ENCODE measurements around the gene TEX101.
"Not testable (repeated sequence)": the region's sequence is repeated elsewhere in the genome, so short reads cannot be mapped to it uniquely, and the experiment has no call there.

TEX101 gene, protein sequence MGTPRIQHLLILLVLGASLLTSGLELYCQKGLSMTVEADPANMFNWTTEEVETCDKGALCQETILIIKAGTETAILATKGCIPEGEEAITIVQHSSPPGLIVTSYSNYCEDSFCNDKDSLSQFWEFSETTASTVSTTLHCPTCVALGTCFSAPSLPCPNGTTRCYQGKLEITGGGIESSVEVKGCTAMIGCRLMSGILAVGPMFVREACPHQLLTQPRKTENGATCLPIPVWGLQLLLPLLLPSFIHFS

DNA sequence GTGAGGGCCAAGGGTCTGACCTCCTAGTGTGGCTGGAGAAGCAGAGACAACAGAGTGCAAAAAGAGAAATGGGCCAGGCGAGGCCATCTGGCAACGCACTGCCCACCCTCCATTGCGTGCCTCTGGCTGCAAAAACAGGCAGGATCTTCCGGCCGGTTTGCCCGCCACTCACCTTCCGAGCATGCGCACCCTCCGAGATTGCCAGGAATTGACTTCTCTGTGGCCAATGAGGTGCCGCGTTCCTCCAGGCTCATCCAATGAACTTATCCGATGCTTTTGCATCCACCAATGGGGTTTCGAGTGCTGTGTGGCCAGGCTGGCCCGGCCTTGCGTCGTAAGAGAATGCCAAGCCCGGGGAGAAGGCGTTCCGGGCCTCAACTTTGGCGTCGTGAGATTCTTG is at the start of gene TEX101:
TEX101 (plus strand) TSS at position 337 of the 400 bp plus-strand sequence. CDS start 1,030 bp downstream, outside the sequence.
- FAIRE-seq: no peak

- FAIRE-seq: not testable (repeated sequence)
Measured at GRCh38 chr19:43365677-43366076, 49.0 kb upstream of the TEX101 start.

DNA sequence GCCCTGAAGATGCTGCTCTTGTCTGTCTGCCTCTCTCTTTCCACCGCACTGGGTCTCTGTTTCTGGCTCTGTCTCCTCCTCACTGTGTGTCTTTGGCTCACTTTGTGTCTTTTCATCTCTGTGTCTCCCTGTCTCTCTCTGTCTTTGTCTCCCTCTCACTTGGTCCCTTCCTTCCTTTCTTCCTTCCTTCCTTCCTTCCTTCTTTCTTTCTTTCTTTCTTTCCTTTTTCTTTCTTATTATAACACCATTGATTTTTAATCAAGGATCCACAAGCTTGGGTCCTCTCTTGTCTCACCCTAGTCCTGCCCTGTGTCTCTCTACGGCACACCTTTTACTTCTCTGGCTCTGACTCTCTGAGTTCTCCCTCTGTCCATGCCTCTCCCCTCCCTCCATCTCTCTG is 46.9 kb upstream of the TEX101 start:
- FAIRE-seq: no peak

DNA sequence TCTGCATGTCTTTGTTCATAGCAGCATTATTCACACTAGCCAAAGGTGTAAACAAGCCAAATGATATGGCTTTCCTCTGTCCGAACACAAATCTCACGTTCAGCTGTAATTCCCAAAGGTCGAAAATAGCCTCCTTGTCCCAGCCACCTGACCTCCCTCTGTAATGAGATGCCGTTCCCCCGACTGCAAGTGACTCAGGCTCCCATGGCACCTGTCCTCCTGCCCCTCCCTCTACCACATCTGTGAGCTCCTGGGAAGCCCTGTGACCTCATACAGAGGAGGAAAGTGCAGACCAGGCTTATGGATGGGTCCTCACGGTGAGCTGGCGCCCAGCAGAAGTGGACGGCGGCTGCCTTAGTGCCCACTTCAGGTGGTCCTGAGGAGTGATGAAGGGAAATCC is 45.8 kb upstream of the TEX101 start:
- not testable (repeated sequence) for FAIRE-seq

GRCh38 chr19:43371909-43372308 is 42.8 kb upstream of the TEX101 start:
- FAIRE-seq: no peak

DNA sequence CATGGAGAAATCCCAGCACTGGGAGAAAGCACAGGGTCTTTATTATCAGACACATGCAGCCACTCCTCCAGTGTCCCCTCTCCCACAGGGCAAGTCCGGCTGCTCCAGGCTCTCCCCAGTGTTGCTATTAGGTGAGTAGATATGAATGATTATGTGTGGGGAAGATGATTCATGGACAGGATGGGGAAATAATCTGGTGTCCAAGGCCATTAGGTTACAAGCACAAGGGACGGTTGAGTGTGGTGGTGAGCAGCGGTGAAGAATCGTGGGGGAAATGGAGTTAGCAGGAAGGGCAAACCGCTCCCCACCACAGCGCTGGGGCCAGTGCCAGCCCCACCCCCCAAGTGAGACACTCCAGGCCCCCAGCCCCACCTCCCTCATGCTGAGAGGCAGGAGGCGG is 42.2 kb upstream of the TEX101 start:
- FAIRE-seq: no peak

- FAIRE-seq: not testable (repeated sequence)
Measured at GRCh38 chr19:43377624-43378023, 37.1 kb upstream of the TEX101 start.

DNA sequence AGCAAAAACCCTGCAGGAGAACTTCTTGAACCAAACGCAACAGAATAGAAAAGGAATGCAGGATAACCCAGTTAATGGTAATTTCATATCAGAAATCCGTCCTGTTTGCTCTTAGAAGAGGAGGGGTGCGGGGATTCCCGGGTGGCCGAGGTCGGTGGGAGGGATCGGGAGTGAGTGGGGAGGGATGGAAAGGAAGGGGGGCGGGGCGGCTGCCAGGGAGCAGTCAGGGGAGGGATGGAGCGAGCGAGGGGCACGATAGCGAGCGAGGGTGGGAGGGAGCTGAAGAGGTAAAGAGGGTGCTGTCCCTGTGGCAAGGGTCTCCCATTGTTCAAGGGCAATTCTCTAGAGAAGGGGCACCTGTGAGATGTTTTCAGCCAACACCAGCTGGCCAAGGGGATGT is 34.7 kb upstream of the TEX101 start:
- no peak for FAIRE-seq

DNA sequence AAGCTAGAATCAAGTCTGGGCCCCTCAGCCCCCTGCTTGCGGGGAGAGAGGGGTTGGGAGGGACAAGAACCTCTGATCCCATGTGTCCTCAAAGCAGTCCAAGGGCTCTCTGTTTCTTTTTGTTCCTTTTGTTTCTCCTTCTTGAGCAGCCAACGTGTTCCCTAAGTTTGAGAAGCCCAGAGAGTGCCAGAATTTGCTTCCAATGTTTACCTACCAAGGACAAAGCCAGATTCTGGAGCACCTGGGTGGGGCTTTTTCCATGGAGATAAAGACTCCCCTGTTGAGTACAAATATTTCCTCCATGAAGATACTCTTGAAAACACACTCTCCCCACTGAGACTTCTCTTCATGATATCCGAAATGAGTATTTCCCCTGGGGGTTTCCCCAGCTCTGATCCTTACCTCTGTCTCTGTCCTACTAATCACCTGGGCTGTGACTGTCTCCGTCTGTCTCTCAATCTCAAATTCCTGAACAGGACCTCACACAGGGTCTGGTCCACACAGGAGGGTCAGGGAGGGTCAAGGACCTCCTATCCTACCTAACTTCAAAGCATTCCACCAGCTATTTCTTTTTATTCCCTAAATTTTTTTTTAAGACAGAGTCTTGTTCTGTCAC is 33.8 kb upstream of the TEX101 start:
- no peak for FAIRE-seq

DNA sequence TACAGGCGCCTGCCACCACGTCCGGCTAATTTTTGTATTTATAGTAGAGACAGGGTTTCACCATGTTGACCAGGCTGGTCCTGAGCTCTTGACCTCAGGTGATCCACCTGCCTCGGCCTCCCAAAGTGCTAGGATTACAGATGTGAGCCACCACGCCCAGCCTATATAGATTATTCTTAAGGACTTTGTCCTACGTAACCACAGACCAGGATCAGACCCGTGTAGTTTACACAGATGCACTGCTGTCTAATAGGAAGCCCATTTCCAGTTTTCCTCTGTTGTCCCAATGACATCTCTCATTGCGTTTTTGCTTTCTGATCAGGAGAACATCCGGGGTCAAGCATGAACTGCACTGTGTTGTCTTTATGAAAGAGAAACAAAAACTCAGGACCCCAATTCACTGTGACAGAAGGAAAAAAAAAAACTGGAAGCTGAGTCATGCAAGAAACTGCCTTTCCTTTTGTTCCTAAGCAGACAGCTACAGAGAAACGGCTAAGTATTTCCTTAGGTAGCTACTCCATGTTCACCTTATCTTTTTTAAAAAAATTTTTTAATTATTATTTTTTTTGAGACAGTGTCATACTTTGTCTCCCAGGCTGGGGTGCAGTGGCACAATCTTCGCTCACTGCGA is 32.0 kb upstream of the TEX101 start:
- not testable (repeated sequence) for FAIRE-seq

DNA sequence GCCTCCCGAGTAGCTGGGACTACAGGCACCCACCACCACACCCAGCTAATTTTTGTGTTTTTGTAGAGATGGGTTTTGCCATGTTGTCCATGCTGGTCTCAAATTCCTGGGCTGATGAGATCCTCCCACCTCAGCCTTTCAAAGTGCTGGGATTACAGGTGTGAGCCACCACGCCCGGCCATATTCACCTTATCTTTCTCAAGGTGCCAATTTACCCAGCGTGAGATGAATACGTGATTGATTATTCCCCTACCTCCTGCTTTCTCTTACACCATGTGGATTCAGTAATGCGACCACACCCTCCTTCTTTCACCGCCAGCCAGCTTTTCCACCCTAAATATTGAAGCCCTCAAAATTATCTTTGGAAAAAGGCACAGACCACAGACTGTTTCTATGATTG is 31.4 kb upstream of the TEX101 start:
- FAIRE-seq: not testable (repeated sequence)

DNA sequence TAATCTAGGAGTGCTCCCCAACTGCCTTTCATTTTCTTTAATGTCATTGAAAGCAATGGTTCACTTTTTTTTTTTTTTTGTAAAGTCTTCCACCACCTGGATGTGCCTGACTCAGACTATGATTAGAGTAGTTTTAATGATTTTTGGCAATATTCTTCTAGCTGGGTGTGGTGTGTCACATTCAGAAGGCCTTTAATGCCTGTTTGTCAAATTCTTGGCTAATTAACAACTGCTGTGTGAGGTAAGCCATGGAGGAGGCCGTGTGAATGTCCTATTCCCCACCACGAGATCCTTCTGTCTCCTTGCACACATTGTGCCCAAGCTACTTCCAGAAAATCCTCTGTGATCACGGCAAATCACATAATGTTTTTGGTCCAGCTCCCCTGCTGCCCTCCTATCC is 30.9 kb upstream of the TEX101 start:
- FAIRE-seq: not testable (repeated sequence)

GRCh38 chr19:43390903-43391551 is 23.7 kb upstream of the TEX101 start:
- not testable (repeated sequence) for FAIRE-seq

GRCh38 chr19:43391552-43391935 is 23.1 kb upstream of the TEX101 start:
- FAIRE-seq: not testable (repeated sequence)

- not testable (repeated sequence) for FAIRE-seq
Measured at GRCh38 chr19:43393501-43393900, 21.2 kb upstream of the TEX101 start.

DNA sequence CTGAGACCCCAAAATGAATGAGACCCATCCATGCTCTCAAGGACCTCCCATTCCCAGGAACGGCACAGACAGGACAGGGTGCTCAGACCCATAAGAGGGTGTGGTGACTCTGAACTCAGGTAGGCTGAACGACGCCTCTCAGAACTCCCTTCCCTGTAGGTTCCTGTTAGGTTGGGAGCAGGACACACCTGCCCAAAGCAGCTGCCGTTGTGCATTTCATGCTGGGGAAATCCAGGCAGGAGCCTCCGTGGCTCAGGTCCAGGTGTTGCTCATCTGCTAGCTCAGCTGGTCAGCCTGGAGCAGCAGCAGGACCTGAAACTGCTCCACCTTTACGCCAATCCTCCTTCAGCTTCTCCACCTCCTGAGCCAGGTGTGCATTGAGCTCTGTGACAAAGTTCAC is 19.1 kb upstream of the TEX101 start:
- FAIRE-seq: no peak

DNA sequence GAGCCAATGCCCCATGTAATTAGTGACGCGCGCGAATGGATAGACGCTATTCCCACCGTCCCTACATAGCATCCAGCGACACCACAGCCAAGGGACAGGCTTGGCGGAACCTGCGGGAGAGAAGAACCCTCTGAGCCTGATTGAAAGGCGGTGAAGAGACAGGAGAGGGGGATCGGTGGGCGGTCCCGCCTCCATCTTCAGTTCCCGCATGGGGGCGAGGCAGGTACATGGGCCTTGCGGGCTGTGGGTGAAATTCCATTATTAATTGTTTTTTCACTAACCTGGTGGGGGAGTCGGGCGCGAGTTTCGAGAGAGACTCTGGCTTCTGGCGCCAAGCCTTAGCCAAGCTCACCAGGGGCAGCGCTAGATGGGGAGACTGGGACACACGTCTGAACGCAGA is 8.4 kb upstream of the TEX101 start:
- no peak for FAIRE-seq

DNA sequence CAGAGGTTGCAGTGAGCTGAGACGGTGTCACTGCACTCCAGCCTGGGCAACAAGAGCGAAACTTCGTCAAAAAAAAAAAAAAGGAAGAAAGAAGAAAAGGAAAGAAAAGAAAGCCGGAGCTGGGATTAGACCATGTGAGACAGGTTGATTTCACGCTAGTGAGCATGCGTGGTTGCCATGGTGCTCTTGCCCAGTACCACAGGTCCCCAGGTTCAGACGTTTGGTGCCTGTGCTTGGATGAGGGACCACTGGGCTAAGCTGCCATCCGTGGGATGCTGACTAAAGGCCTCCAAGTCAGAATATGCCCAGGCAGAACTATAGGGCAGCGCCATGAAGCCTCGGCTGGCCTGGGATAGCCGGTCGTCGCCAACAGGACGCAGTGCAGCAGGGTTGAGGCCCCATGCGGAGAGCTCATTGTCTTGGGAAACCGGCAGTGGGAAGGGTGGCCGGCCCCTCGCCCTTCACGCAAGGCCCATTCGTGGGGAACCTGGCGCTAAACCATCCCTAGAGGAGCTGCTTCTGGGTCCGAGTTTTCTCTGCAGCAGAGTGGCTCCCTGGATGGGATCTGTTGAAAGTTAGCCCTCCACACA is 7.2 kb upstream of the TEX101 start:
- no peak for FAIRE-seq

- FAIRE-seq: no peak
Measured at GRCh38 chr19:43408043-43408442, 6.6 kb upstream of the TEX101 start.

GRCh38 chr19:43409415-43409814 is 5.3 kb upstream of the TEX101 start:
- FAIRE-seq: no peak

GRCh38 chr19:43412441-43412840 is 2.2 kb upstream of the TEX101 start:
- no peak for FAIRE-seq

- no peak for FAIRE-seq
Measured at GRCh38 chr19:43416951-43417623, 2.4 kb downstream of the TEX101 start.

DNA sequence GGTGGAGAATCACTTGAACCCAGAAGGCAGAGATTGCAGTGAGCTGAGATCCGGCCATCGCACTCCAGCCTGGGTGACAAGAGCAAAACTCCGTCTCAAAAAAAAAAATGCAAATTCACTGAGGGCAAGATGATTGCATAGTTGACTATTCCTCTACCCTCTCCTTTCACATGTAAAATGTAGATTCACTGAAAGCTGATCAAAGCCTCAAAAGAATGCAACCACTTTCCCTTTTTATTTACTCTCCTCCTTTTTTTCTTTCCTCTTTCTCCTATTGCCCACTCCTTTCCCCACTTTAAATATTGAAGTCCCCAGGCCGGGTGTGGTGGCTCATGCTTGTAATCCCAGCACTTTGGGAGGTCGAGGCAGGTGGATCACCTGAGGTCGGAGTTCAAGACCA is 6.3 kb downstream of the TEX101 start:
- no peak for FAIRE-seq

Measured in endometrium (tissue), 2 donors.